GM21367 (cell line): ENCODE measurements around the gene ISYNA1.

ENCODE experiments used
- ATAC-seq: cut with Tn5 transposase; IDR thresholded peaks from one replicate; pipeline ENCODE4 v1.9.1; 2021; ENCODE audit not compliant: unreplicated experiment

ISYNA1 gene

GRCh38 chr19:18445262-18445948 is 7.5 kb upstream of the ISYNA1 start:
- ATAC-seq = no peak

GRCh38 chr19:18444513-18444912 is 6.6 kb upstream of the ISYNA1 start:
- ATAC-seq = no peak

GRCh38 chr19:18443831-18444230 is 5.9 kb upstream of the ISYNA1 start:
- ATAC-seq = no peak

DNA sequence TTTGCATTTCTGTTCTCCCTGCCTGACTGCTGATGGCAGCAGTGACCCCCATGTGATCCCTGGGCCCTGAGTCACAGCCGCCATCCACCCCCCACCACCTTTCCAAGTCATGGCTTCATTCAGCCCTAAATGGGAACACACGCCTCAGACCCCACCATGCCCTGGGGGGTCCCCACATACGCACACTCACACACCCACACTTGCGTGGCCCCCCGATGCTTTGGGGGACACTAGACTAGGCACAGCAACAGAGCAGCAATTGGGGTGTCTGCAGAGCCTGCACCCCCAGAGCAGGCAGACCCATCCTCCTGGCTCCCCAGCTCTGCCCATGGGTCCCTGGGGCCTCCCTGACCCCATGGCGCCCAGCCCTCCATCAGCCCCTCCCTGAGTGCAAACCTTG is 5.5 kb upstream of the ISYNA1 start:
- no peak for ATAC-seq

DNA sequence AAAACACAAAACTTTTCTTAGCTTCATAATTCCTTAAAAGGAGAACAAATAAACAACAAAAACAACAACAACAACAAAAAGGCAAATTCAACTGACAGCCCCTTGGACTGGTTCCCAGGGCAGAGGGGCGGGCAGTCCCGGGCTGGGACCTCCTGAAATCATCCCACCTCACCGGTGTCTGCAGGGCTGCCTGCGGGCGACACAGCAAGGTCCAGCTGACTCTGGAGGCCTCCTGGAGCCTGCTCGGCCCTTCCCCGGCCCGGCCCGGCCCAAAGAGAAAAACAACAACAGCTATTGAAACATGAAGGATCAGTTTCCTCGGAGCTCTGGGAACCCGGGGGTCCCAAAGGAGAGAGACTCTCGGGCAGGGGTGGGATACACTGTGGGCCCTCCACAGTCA is 5.0 kb upstream of the ISYNA1 start:
- ATAC-seq = no peak

GRCh38 chr19:18441804-18442788 is 4.2 kb upstream of the ISYNA1 start:
- no peak for ATAC-seq

DNA sequence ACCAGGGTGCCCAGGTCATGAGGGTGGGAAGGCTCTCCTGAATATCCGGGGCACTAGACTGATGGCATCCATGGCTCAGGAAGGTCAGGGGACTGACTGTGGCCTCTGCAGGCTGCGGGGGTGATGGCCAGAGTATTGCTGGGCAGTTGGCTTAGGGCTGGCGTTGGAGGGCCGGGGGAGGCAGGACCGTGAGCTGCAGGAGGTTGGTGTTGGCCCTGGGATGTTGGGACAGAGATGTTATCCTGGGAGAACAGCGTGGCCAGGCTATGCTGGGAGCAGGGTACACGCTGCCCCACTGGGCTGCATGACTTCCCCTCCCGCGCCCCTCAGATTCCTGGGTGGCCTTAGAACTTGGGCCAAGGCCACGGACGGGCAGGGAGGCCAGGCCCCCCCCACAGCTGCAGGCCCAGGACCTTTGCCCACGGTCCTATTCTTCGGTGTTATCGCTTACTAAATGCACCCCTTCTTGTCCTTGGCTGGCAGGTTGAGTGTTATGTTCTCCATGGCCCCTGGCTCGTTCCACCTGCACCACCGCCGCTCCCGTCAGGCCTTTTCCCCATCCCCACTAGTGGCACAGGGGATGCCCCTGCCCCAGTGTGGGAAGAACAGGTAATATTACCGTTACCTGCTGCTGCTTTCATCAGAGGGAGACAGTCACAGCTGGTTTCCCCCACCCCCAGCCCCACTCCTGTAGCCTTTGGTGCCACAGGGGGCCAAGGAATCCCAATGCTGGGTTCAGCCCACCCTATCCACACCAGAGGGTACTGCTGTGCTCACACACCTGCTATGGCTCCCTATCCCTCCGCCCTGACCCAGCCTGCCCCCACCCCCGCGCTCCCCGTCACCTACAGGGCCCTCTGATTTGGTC is 3.2 kb upstream of the ISYNA1 start:
- ATAC-seq = no peak

GRCh38 chr19:18440415-18440877 is 2.5 kb upstream of the ISYNA1 start:
- ATAC-seq = no peak

GRCh38 chr19:18439910-18440237 is 1.9 kb upstream of the ISYNA1 start:
- no peak for ATAC-seq

GRCh38 chr19:18439025-18439909 is 1.3 kb upstream of the ISYNA1 start:
- ATAC-seq = no peak

- ATAC-seq = no peak
These were observed 545 bp upstream of the ISYNA1 start for GRCh38 chr19:18438331-18439024.

DNA sequence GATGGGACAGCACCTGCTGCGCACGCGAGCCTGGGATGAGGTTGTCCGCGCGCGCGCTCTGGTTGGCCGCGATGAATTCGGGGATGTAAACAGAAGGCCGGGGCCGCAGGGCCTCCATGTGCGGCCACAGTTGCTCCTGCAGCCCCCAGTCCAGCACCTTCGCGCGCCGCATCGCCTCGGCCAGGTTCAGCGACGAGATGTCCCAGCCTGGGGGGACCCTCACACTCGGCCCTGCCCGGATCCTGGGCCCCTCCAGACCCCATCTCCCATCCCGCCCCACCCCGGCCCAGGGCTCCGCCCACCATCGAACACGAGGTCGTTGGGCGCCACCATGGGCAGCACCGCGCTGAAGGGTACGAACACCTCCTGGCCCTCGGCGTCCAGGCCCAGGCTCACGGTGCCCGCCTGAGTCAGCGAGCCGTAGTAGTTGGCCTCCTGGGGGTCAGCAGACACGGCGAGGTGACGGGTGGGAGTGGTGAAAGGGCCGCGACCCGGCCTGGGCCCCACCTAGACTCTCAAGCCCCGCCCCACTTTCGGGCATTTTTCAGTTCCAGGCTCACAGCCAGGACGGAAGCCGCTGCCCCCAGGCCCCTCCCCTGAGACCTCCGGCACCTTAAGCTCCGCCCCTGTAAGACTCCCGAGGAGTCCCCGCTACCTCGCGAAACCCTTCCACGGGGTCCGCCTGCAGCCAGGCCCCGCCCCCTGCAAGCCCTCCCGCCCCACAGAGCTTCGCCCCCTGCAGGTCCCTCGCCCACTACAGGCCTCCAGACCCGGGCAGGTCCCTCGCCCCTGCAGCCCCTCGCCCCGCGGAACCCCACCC is 1.1 kb downstream of the ISYNA1 start:
- ATAC-seq = no peak

DNA sequence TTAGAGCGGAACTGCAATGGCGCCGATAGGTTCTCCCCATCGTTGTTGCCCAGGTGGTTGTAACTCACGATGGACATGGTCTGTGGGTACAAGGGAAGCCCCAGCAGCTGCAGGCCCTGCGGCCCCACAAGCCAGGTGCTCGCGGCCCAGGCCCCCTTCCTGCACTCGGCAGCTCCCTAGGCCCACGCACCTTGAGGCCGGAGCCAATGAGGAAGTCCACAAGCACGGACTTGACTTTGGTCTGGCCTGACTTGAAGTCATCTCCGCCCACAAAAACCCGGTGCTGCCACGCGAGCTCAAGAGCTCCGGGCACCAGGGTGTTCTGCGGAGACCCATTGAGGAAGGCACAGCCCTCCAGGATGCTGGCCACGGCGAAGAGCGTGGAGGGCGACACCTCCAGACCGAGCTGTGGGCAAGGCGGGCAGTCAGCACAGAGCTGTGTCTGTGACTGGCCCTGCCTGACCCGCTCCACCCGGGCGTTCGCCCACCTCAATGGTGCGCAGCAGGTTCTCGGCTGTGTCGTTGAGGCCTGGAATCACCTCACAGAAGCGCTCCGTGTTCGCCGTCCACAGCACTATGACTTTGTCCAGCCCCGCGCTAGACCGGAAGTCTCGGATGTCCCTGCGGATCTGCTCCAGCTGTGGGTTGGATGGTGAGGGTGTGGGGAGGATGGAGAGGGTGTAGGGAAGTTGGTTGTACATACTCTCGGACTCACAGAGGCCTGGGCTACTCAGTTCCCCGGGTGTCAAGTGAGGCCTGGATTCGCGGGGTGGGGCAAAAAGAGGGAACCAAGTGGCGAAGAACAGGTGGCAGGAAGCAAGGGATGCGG is 1.9 kb downstream of the ISYNA1 start:
- no peak for ATAC-seq

DNA sequence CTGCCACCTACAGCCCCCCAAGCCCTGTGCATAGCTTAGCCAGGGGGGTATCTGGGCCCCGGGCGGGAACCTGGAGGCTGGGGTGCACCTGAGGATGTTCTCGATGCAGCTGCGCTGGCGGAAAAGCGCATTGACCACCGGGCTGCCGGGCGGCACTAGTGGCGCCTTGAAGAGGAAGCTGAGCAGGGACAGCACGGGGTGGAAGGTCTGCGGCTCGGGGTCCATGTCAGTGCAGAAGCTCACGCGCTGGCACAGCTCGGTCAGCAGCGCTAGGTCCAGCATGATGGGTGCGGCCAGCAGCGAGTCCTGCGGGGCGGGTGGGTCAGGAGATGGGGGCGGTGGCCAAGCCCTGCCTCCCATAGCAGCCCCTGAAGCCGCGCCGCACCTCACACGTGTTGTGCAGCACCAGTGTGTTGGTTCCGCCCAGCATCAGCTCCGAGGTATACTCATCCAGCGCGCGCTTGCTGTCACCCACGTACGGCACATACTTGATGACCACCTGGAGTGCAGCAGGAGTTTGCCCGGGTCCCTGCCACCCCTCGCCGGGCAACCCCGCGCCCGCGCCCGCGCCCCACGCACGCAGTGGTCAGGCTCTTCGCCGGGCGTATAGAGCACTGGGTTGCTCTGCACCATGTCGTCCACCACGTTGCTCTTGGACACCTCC is 2.6 kb downstream of the ISYNA1 start:
- no peak for ATAC-seq

DNA sequence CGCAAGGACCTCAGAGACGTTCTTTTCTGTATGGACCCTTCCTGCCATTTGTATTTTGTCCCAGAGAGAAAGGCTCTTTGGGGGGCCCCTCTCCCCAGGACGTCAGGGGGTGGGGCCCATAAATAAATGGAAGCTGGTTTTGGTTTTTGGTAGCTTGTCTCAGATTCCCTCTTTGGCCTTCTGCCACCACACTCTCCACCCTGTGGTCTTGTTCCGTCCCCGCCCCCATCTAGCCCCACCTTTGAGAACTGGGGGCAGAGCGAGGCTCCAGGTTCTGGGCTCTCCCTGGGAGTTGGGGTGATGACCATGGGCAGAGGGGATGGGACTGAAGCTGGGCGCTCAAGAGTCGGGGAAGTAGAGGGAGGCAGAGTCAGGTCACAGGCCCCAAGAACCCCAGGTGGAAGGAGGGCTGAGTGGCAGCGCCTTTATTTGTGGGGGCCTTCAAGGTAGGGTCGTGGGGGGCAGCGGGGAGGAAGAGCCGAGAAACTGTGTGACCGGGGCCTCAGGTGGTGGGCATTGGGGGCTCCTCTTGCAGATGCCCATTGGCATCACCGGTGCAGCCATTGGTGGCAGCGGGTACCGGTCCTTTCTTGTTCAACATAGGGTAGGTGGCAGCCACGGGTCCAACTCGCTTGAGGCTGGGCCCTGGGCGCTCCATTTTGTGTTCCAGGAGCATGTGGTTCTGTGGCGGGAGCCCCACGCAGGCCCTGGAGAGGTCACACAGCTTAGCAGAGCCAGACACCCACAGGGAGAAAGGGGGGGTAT is 3.3 kb downstream of the ISYNA1 start:
- ATAC-seq = no peak

GRCh38 chr19:18433735-18434398 is 4.1 kb downstream of the ISYNA1 start:
- no peak for ATAC-seq
